ENCODE data around the gene RDH8.

The RDH8 gene

GRCh38 chr19:10013316-10013715, at the start of gene RDH8:
Gene RDH8, plus strand, starts transcription at chr19:10013483. Its CDS starts 15 bp downstream, at chr19:10013498.
- DNase-seq, result no peak

- DNase-seq, result no peak
These were observed 47.3 kb upstream of the RDH8 start for GRCh38 chr19:9966024-9966423.

GRCh38 chr19:9966448-9966847, 46.8 kb upstream of the RDH8 start:
- DNase-seq, result no peak

- no peak for DNase-seq
These were observed 46.0 kb upstream of the RDH8 start for GRCh38 chr19:9967326-9967725.

- DNase-seq, result no peak
These were observed 44.2 kb upstream of the RDH8 start for GRCh38 chr19:9968820-9969687.

GRCh38 chr19:9969688-9969975, 43.7 kb upstream of the RDH8 start:
- no peak for DNase-seq

GRCh38 chr19:9970481-9970880, 42.8 kb upstream of the RDH8 start:
- DNase-seq, result no peak

- DNase-seq, result no peak
These were observed 42.0 kb upstream of the RDH8 start for GRCh38 chr19:9971166-9971897.

GRCh38 chr19:9972103-9972502, 41.2 kb upstream of the RDH8 start:
- DNase-seq, result no peak

GRCh38 chr19:9981406-9982260, 31.6 kb upstream of the RDH8 start:
- no peak for DNase-seq

- DNase-seq, result no peak
These were observed 26.4 kb upstream of the RDH8 start for GRCh38 chr19:9986787-9987281.

- no peak for DNase-seq
These were observed 23.8 kb upstream of the RDH8 start for GRCh38 chr19:9989504-9989903.

- no peak for DNase-seq
These were observed 21.7 kb upstream of the RDH8 start for GRCh38 chr19:9991425-9992191.

- no peak for DNase-seq
These were observed 18.2 kb upstream of the RDH8 start for GRCh38 chr19:9995084-9995483.

GRCh38 chr19:9995999-9996398, 17.3 kb upstream of the RDH8 start:
- no peak for DNase-seq

GRCh38 chr19:9996541-9996940, 16.7 kb upstream of the RDH8 start:
- no peak for DNase-seq

GRCh38 chr19:10000171-10000826, 13.0 kb upstream of the RDH8 start:
- peak; percentile 66 for DNase-seq

- DNase-seq, result no peak
These were observed 11.4 kb upstream of the RDH8 start for GRCh38 chr19:10001899-10002298.

- no peak for DNase-seq
These were observed 10.0 kb upstream of the RDH8 start for GRCh38 chr19:10003271-10003670.

- DNase-seq, result no peak
These were observed 8.7 kb upstream of the RDH8 start for GRCh38 chr19:10004617-10005016.

- no peak for DNase-seq
These were observed 7.5 kb upstream of the RDH8 start for GRCh38 chr19:10005632-10006334.
